HEK293 (cell line): Measurements from ENCODE around the gene TBC1D12.
"Not testable (repeated sequence)": the region's sequence is repeated elsewhere in the genome, so short reads cannot be mapped to it uniquely, and the experiment has no call there.

Experiments
- MYNN ChIP-seq: fragments of 450-650 bp; formaldehyde crosslinking; IDR thresholded peaks from 2 replicates; pipeline ENCODE4 v1.5.1; 2016; ENCODE audit warnings: missing biosample characterization, missing genetic modification characterization, borderline replicate concordance
- SP2 ChIP-seq: fragments of 450-650 bp; formaldehyde crosslinking; IDR thresholded peaks from 2 replicates; pipeline ENCODE4 v1.5.1; 2016; ENCODE audit warnings: missing biosample characterization, missing genetic modification characterization
- YY1 ChIP-seq: fragments of 450-650 bp; formaldehyde crosslinking; IDR thresholded peaks from 2 replicates; pipeline ENCODE4 v1.5.1; 2018; ENCODE audit warnings: missing biosample characterization, missing genetic modification characterization
- ZNF335 ChIP-seq: fragments of 450-650 bp; formaldehyde crosslinking; conservative IDR thresholded peaks from 2 replicates; pipeline ENCODE4 v1.5.1; 2016; ENCODE audit warnings: missing biosample characterization, missing genetic modification characterization
- ZNF416 ChIP-seq: fragments of 450-650 bp; formaldehyde crosslinking; IDR thresholded peaks from 2 replicates; pipeline ENCODE4 v1.5.1; 2016; ENCODE audit warnings: missing biosample characterization, missing genetic modification characterization
- ZNF776 ChIP-seq: fragments of 450-650 bp; formaldehyde crosslinking; IDR thresholded peaks from 2 replicates; pipeline ENCODE4 v1.5.0; 2017; ENCODE audit warnings: missing biosample characterization, missing genetic modification characterization, borderline replicate concordance
- ZNF777 ChIP-seq: fragments of 450-650 bp; formaldehyde crosslinking; IDR thresholded peaks from 2 replicates; pipeline ENCODE4 v1.5.1; 2017; ENCODE audit warnings: missing biosample characterization, missing genetic modification characterization, borderline replicate concordance
- TF ChIP-seq, protein P1 (sequence below): fragments of 450-650 bp; formaldehyde crosslinking; IDR thresholded peaks from 2 replicates; pipeline ENCODE4 v1.5.1; 2016; ENCODE audit warnings: missing biosample characterization, missing genetic modification characterization
- TF ChIP-seq, protein P2 (sequence below): fragments of 450-650 bp; formaldehyde crosslinking; IDR thresholded peaks from 2 replicates; pipeline ENCODE4 v1.5.1; 2016; ENCODE audit warnings: missing biosample characterization, missing genetic modification characterization
- TF ChIP-seq, protein P3 (sequence below): fragments of 450-650 bp; formaldehyde crosslinking; IDR thresholded peaks from 2 replicates; pipeline ENCODE4 v1.5.1; 2016; ENCODE audit warnings: missing biosample characterization, missing genetic modification characterization, low read depth

DNA sequence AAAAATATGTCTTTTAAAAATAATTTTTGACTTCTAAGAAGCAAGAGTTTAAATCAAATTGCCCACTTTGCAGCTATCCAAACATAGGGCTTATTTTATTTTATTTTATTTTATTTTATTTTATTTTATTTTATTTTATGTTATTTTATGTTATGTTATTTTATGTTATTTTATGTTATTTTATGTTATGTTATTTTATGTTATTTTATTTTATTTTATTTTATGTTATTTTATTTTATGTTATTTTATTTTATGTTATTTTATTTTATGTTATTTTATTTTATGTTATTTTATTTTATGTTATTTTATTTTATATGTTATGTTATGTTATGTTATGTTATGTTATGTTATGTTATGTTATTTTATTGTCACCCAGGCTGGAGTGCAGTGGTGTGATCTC lies 129.2 kb downstream of the TBC1D12 start:
- not testable (repeated sequence) for TF ChIP-seq ZNF777; ZNF416 (tag by site-specific recombination); MYNN (tag by site-specific recombination); ZNF776 (tag by site-specific recombination); ZNF335 (tag by site-specific recombination); SP2 (tag by site-specific recombination); YY1 (tag by site-specific recombination)
- TF ChIP-seq, protein P1, sequence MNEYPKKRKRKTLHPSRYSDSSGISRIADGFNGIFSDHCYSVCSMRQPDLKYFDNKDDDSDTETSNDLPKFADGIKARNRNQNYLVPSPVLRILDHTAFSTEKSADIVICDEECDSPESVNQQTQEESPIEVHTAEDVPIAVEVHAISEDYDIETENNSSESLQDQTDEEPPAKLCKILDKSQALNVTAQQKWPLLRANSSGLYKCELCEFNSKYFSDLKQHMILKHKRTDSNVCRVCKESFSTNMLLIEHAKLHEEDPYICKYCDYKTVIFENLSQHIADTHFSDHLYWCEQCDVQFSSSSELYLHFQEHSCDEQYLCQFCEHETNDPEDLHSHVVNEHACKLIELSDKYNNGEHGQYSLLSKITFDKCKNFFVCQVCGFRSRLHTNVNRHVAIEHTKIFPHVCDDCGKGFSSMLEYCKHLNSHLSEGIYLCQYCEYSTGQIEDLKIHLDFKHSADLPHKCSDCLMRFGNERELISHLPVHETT (tag by site-specific recombination), result not testable (repeated sequence)
- TF ChIP-seq, protein P2, sequence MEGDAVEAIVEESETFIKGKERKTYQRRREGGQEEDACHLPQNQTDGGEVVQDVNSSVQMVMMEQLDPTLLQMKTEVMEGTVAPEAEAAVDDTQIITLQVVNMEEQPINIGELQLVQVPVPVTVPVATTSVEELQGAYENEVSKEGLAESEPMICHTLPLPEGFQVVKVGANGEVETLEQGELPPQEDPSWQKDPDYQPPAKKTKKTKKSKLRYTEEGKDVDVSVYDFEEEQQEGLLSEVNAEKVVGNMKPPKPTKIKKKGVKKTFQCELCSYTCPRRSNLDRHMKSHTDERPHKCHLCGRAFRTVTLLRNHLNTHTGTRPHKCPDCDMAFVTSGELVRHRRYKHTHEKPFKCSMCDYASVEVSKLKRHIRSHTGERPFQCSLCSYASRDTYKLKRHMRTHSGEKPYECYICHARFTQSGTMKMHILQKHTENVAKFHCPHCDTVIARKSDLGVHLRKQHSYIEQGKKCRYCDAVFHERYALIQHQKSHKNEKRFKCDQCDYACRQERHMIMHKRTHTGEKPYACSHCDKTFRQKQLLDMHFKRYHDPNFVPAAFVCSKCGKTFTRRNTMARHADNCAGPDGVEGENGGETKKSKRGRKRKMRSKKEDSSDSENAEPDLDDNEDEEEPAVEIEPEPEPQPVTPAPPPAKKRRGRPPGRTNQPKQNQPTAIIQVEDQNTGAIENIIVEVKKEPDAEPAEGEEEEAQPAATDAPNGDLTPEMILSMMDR, result not testable (repeated sequence)
- TF ChIP-seq, protein P3, sequence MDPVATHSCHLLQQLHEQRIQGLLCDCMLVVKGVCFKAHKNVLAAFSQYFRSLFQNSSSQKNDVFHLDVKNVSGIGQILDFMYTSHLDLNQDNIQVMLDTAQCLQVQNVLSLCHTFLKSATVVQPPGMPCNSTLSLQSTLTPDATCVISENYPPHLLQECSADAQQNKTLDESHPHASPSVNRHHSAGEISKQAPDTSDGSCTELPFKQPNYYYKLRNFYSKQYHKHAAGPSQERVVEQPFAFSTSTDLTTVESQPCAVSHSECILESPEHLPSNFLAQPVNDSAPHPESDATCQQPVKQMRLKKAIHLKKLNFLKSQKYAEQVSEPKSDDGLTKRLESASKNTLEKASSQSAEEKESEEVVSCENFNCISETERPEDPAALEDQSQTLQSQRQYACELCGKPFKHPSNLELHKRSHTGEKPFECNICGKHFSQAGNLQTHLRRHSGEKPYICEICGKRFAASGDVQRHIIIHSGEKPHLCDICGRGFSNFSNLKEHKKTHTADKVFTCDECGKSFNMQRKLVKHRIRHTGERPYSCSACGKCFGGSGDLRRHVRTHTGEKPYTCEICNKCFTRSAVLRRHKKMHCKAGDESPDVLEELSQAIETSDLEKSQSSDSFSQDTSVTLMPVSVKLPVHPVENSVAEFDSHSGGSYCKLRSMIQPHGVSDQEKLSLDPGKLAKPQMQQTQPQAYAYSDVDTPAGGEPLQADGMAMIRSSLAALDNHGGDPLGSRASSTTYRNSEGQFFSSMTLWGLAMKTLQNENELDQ (tag by site-specific recombination), result not testable (repeated sequence)
